Prostate gland (tissue), 2 donors: ENCODE measurements around the gene TEX22.

Experiments
- CTCF ChIP-seq, 4 experiments: fragments of 200-600 bp in 2 of 4; fragments of 450-650 bp in 2 of 4; sonication (generic) in 2 of 4; IDR thresholded peaks; 1 replicate in 3 of 4; 2 replicates in 1 of 4; pipeline ENCODE4 v1.5.1; 2016 to 2019; ENCODE audit warnings: antibody characterized with exemption in 4 of 4, mild to moderate bottlenecking in 2 of 4, moderate library complexity in 2 of 4
- POLR2A ChIP-seq: fragments of 450-650 bp; IDR thresholded peaks from one replicate; pipeline ENCODE4 v1.6.1; 2016; ENCODE audit warnings: antibody characterized with exemption, mild to moderate bottlenecking

GRCh38 chr14:105433161-105433605, 34.8 kb downstream of the TEX22 start:
- TF ChIP-seq POLR2A (no peak), CTCF (IDR thresholded peaks at IDR 0.05) (no peak)
